SU-DHL-6 (cell line): ENCODE measurements around the gene MCAT.

Experiments
- EZH2phosphoT487 ChIP-seq: fragments of 200-600 bp; sonication (generic), shearing (Covaris generic); conservative IDR thresholded peaks from 2 replicates; pipeline ENCODE4 v1.6.1; 2018; ENCODE audit warnings: mild to moderate bottlenecking, antibody characterized with exemption, low read length, moderate library complexity, mixed read lengths
- TF ChIP-seq, protein P1 (sequence below): fragments of 200-600 bp; sonication (generic); IDR thresholded peaks from one replicate; pipeline ENCODE4 v1.5.1; 2017; ENCODE audit warnings: antibody characterized with exemption, mild to moderate bottlenecking, low read length, moderate library complexity; ENCODE audit not compliant: insufficient read depth, poor library complexity, severe bottlenecking

DNA sequence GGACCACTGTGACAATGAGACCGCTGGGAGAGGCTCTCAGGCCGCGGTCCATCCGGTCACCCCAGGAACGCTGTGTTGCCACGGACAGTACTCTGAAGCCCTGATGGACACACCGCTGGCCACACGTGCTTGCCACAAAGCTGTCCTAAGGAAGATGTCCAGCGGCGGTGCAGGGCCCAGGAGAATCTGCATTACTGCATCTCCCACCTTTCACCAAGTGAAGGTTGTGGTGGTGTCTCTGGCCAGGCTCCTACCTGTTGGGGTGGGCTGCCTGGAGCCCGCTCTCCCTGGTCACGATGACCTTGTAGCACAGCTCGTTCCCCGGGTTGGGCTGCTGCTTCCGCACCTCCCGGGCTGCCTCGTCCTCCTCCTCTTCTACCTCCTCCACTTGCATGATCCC is 39.5 kb upstream of the MCAT start:
- TF ChIP-seq, protein P1, sequence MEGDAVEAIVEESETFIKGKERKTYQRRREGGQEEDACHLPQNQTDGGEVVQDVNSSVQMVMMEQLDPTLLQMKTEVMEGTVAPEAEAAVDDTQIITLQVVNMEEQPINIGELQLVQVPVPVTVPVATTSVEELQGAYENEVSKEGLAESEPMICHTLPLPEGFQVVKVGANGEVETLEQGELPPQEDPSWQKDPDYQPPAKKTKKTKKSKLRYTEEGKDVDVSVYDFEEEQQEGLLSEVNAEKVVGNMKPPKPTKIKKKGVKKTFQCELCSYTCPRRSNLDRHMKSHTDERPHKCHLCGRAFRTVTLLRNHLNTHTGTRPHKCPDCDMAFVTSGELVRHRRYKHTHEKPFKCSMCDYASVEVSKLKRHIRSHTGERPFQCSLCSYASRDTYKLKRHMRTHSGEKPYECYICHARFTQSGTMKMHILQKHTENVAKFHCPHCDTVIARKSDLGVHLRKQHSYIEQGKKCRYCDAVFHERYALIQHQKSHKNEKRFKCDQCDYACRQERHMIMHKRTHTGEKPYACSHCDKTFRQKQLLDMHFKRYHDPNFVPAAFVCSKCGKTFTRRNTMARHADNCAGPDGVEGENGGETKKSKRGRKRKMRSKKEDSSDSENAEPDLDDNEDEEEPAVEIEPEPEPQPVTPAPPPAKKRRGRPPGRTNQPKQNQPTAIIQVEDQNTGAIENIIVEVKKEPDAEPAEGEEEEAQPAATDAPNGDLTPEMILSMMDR: no peak
- TF ChIP-seq EZH2phosphoT487: no peak
